WTC11 (cell line): ENCODE measurements around the gene PCID2. TPM values are rescaled to one million over a fixed set of nuclear protein-coding genes. Genes with fewer than 3 reads are reported as not detected.

Source experiments
- ATAC-seq: fragments of 200-7000 bp; cut with Tn5 transposase; 2 replicates; pipeline ENCODE4 v1.10.0; 2021; ENCODE audit warnings: mild to moderate bottlenecking, moderate library complexity
- CTCF ChIA-PET: fragments of 300-600 bp; sonication (Branson Sonifier 250); formaldehyde crosslinking; loops from one replicate; lab custom pipeline; 2021; ENCODE audit warnings: antibody characterized with exemption; lab: Charles Lee
- POLR2A ChIA-PET: fragments of 350-600 bp; sonication (Branson Sonifier 250); formaldehyde crosslinking; loops from one replicate; lab custom pipeline; 2021; ENCODE audit warnings: antibody characterized with exemption; lab: Charles Lee
- DNase-seq: peaks from one replicate; pipeline ENCODE4 v3.0.0; 2021; ENCODE audit warnings: low spot score
- H3K27ac Mint-ChIP-seq: 2 replicates; pipeline ENCODE4 v1.8.0; 2021; ENCODE audit warnings: mixed read lengths
- H3K27me3 Mint-ChIP-seq: 2 replicates; pipeline ENCODE4 v1.8.0; 2021; ENCODE audit warnings: low read depth, mild to moderate bottlenecking, moderate library complexity, mixed read lengths
- H3K36me3 Mint-ChIP-seq: 2 replicates; pipeline ENCODE4 v1.8.0; 2021; ENCODE audit warnings: mixed read lengths
- H3K4me1 Mint-ChIP-seq: 2 replicates; pipeline ENCODE4 v1.8.0; 2022; ENCODE audit warnings: mixed read lengths
- H3K4me3 Mint-ChIP-seq: 2 replicates; pipeline ENCODE4 v1.8.0; 2021; ENCODE audit warnings: mild to moderate bottlenecking, moderate library complexity, mixed read lengths
- H3K9me3 Mint-ChIP-seq: 2 replicates; pipeline ENCODE4 v1.8.0; 2021; ENCODE audit warnings: mixed read lengths
- AFF4 ChIP-seq: sonication (generic); formaldehyde crosslinking; IDR thresholded peaks from 2 replicates; pipeline ENCODE4 v1.8.1; 2023; ENCODE audit warnings: mild to moderate bottlenecking, missing genetic modification reagents, borderline replicate concordance
- CREM ChIP-seq: sonication (generic); formaldehyde crosslinking; IDR thresholded peaks from 2 replicates; pipeline ENCODE4 v1.8.1; 2022; ENCODE audit warnings: mild to moderate bottlenecking, missing genetic modification reagents, moderate library complexity
- E2F4 ChIP-seq: sonication (generic); formaldehyde crosslinking; IDR thresholded peaks from 2 replicates; pipeline ENCODE4 v1.8.1; 2022; ENCODE audit warnings: low read depth, mild to moderate bottlenecking, moderate library complexity, missing genetic modification reagents, borderline replicate concordance
- ESRRA ChIP-seq: sonication (generic); formaldehyde crosslinking; IDR thresholded peaks from 2 replicates; pipeline ENCODE4 v1.8.1; 2022; ENCODE audit warnings: mild to moderate bottlenecking, missing genetic modification reagents, borderline replicate concordance
- FOXJ3 ChIP-seq: sonication (generic); formaldehyde crosslinking; IDR thresholded peaks from 2 replicates; pipeline ENCODE4 v1.9.0; 2021; ENCODE audit warnings: missing genetic modification reagents, mild to moderate bottlenecking, borderline replicate concordance
- FOXP1 ChIP-seq: sonication (generic); formaldehyde crosslinking; IDR thresholded peaks from 2 replicates; pipeline ENCODE4 v1.8.0; 2022; ENCODE audit warnings: missing genetic modification reagents, mild to moderate bottlenecking, moderate library complexity, borderline replicate concordance
- GTF2I ChIP-seq: fragments of 250-450 bp; sonication (Bioruptor Pico); conservative IDR thresholded peaks from 2 replicates; pipeline ENCODE4 v1.4.0; 2021; ENCODE audit warnings: mild to moderate bottlenecking
- IRF1 ChIP-seq: sonication (generic); formaldehyde crosslinking; IDR thresholded peaks from 2 replicates; pipeline ENCODE4 v1.8.0; 2023; ENCODE audit warnings: missing genetic modification reagents
- JAZF1 ChIP-seq: fragments of 250-450 bp; sonication (Bioruptor Pico); IDR thresholded peaks from 2 replicates; pipeline ENCODE4 v1.9.0; 2021; ENCODE audit warnings: moderate library complexity, mild to moderate bottlenecking, inconsistent platforms
- KAT7 ChIP-seq: sonication (generic); formaldehyde crosslinking; IDR thresholded peaks from 2 replicates; pipeline ENCODE4 v1.8.1; 2023; ENCODE audit warnings: missing genetic modification reagents, mild to moderate bottlenecking, borderline replicate concordance
- MYBL2 ChIP-seq: sonication (generic); formaldehyde crosslinking; IDR thresholded peaks from 2 replicates; pipeline ENCODE4 v1.8.1; 2023; ENCODE audit warnings: mild to moderate bottlenecking, moderate library complexity, missing genetic modification reagents
- RELA ChIP-seq: sonication (generic); formaldehyde crosslinking; IDR thresholded peaks from 2 replicates; pipeline ENCODE4 v1.8.1; 2022; ENCODE audit warnings: missing genetic modification reagents, mild to moderate bottlenecking, borderline replicate concordance
- TEAD4 ChIP-seq: sonication (generic); formaldehyde crosslinking; IDR thresholded peaks from 2 replicates; pipeline ENCODE4 v1.8.0; 2022; ENCODE audit warnings: mild to moderate bottlenecking, missing genetic modification reagents
- USF1 ChIP-seq: sonication (generic); formaldehyde crosslinking; IDR thresholded peaks from 2 replicates; pipeline ENCODE4 v1.8.0; 2022; ENCODE audit warnings: mild to moderate bottlenecking, missing genetic modification reagents
- ZBTB21 ChIP-seq: sonication (generic); formaldehyde crosslinking; IDR thresholded peaks from 2 replicates; pipeline ENCODE4 v1.8.1; 2023; ENCODE audit warnings: mild to moderate bottlenecking, missing genetic modification reagents, borderline replicate concordance
- ZNF232 ChIP-seq: sonication (generic); formaldehyde crosslinking; IDR thresholded peaks from 2 replicates; pipeline ENCODE4 v1.8.0; 2022; ENCODE audit warnings: mild to moderate bottlenecking, missing genetic modification reagents
- ZNF281 ChIP-seq: sonication (generic); formaldehyde crosslinking; IDR thresholded peaks from 2 replicates; pipeline ENCODE4 v1.8.0; 2023; ENCODE audit warnings: mild to moderate bottlenecking, missing genetic modification reagents
- ZNF416 ChIP-seq: fragments of 250-450 bp; sonication (Bioruptor Pico); IDR thresholded peaks from 2 replicates; pipeline ENCODE4 v1.9.0; 2021; ENCODE audit warnings: mild to moderate bottlenecking, inconsistent platforms
- ZNF423 ChIP-seq: fragments of 250-450 bp; sonication (Bioruptor Pico); IDR thresholded peaks from 2 replicates; pipeline ENCODE4 v2.1.2; 2022; ENCODE audit warnings: mild to moderate bottlenecking, moderate library complexity
- ZNF532 ChIP-seq: fragments of 250-450 bp; sonication (Bioruptor Pico); IDR thresholded peaks from 2 replicates; pipeline ENCODE4 v1.9.0; 2021; ENCODE audit warnings: mild to moderate bottlenecking, borderline replicate concordance
- ZSCAN18 ChIP-seq: fragments of 250-450 bp; sonication (Bioruptor Pico); IDR thresholded peaks from 2 replicates; pipeline ENCODE4 v2.1.2; 2022; ENCODE audit warnings: mild to moderate bottlenecking, moderate library complexity
- total RNA-seq: library from RNA; stranded (reverse); gene quantifications from 3 replicates; pipeline ENCODE4 v1.2.3, GENCODE V29; 2021

The PCID2 gene
- total RNA-seq, 1 experiment from 2014 or later = 69.4 TPM

GRCh38 chr13:113209759-113210421 is 1.4 kb upstream of the PCID2 start:
- peak; percentile 11 for ATAC-seq
- DNase-seq = peak; percentile 68
- ChIA-PET POLR2A (interaction anchor here (0.6 to 1.5 kb wide), 2 partner anchors 10 to 35 kb away, joined by 3 to 4 read pairs; no protein-coding TSS in a partner anchor), CTCF (interaction anchor here (1.0 to 1.6 kb wide), 4 partner anchors 29 to 352 kb away, joined by 3 to 7 read pairs (median 4); no protein-coding TSS in a partner anchor)
- Mint-ChIP-seq H3K36me3 (peaks cover 32% of the 10 kb centered on the region; the same call in 1 of the 2 replicates), H3K27me3 (no peaks in the 10 kb centered on the region), H3K4me1 (peaks cover 51% of the 10 kb centered on the region), H3K27ac (no peak overlapping the region; the same call in 1 of the 2 replicates), H3K9me3 (no peaks in the 10 kb centered on the region), H3K4me3 (peak overlapping the region; percentile 78)
- TF ChIP-seq ZSCAN18 (no peak), ZBTB21 (CRISPR knock-in tag) (no peak), ZNF232 (CRISPR knock-in tag) (peak; percentile 88), JAZF1 (CRISPR knock-in tag) (no peak), ZNF423 (CRISPR knock-in tag) (peak; percentile 76; the same call in 1 of the 2 replicates), ZNF281 (CRISPR knock-in tag) (no peak), USF1 (CRISPR knock-in tag) (peak; percentile 67), MYBL2 (peak; percentile 84; the same call in 1 of the 2 replicates), TEAD4 (CRISPR knock-in tag) (peak; percentile 67; the same call in 1 of the 2 replicates), ESRRA (CRISPR knock-in tag) (peak; percentile 89; the same call in 1 of the 2 replicates), IRF1 (CRISPR knock-in tag) (peak; percentile 86), RELA (CRISPR knock-in tag) (0 out of 2 replicates have a peak, but pooled peaks have one; percentile 40), AFF4 (CRISPR knock-in tag) (no peak), E2F4 (CRISPR knock-in tag) (0 out of 2 replicates have a peak, but pooled peaks have one; percentile 58), GTF2I (CRISPR knock-in tag) (no peak), KAT7 (CRISPR knock-in tag) (0 out of 2 replicates have a peak, but pooled peaks have one; percentile 48), FOXJ3 (CRISPR knock-in tag) (no peak), CREM (CRISPR knock-in tag) (peak; percentile 52; the same call in 1 of the 2 replicates), ZNF532 (no peak), ZNF416 (CRISPR knock-in tag) (no peak), FOXP1 (peak; percentile 94)
